ENCODE results near the gene TMX1.

Gene TMX1

GRCh38 chr14:51269634-51270033 lies 29.6 kb downstream of the TMX1 start:
- H3K27me3 ChIP-seq (ENCODE audit: control insufficient read depth, insufficient read depth, low read length): no peaks in the 10 kb centered on the region
- no peaks in the 10 kb centered on the region for H3K9me3 ChIP-seq (ENCODE audit: control insufficient read depth, insufficient read depth, low read length)
- H3K9ac ChIP-seq (ENCODE audit: low read depth, low read length): no peak overlapping the region
- H3K4me3 ChIP-seq (ENCODE audit: low read depth, low read length): no peak overlapping the region
- no peaks in the 10 kb centered on the region for H3K4me1 ChIP-seq (ENCODE audit: control insufficient read depth, insufficient read depth, low read length)
- peaks cover 4% of the 10 kb centered on the region for H3K36me3 ChIP-seq (ENCODE audit: control insufficient read depth, insufficient read depth, low read length)
- no peak overlapping the region for H3K27ac ChIP-seq (ENCODE audit: low read depth, low read length)

GRCh38 chr14:51276605-51277004 lies 36.6 kb downstream of the TMX1 start:
- Histone ChIP-seq H3K9ac (ENCODE audit: low read depth, low read length) (no peak overlapping the region), H3K4me3 (ENCODE audit: low read depth, low read length) (no peak overlapping the region), H3K27me3 (ENCODE audit: control insufficient read depth, insufficient read depth, low read length) (no peaks in the 10 kb centered on the region), H3K27ac (ENCODE audit: low read depth, low read length) (no peak overlapping the region), H3K36me3 (ENCODE audit: control insufficient read depth, insufficient read depth, low read length) (peaks cover 4% of the 10 kb centered on the region; the same call in 1 of the 2 replicates), H3K4me1 (ENCODE audit: control insufficient read depth, insufficient read depth, low read length) (peaks cover 4% of the 10 kb centered on the region; the same call in 1 of the 2 replicates), H3K9me3 (ENCODE audit: control insufficient read depth, insufficient read depth, low read length) (no peaks in the 10 kb centered on the region)

GRCh38 chr14:51277753-51278415 lies 37.8 kb downstream of the TMX1 start:
- peaks cover 4% of the 10 kb centered on the region; the same call in 1 of the 2 replicates for H3K4me1 ChIP-seq (ENCODE audit: control insufficient read depth, insufficient read depth, low read length)
- H3K27me3 ChIP-seq (ENCODE audit: control insufficient read depth, insufficient read depth, low read length): no peaks in the 10 kb centered on the region
- H3K9ac ChIP-seq (ENCODE audit: low read depth, low read length): no peak overlapping the region
- H3K27ac ChIP-seq (ENCODE audit: low read depth, low read length): no peak overlapping the region
- no peaks in the 10 kb centered on the region for H3K9me3 ChIP-seq (ENCODE audit: control insufficient read depth, insufficient read depth, low read length)
- no peak overlapping the region for H3K4me3 ChIP-seq (ENCODE audit: low read depth, low read length)
- H3K36me3 ChIP-seq (ENCODE audit: control insufficient read depth, insufficient read depth, low read length): peaks cover 4% of the 10 kb centered on the region; the same call in 1 of the 2 replicates

GRCh38 chr14:51282517-51282916 lies 42.5 kb downstream of the TMX1 start:
- Histone ChIP-seq H3K27ac (ENCODE audit: low read depth, low read length) (no peak overlapping the region), H3K4me3 (ENCODE audit: low read depth, low read length) (no peak overlapping the region)

GRCh38 chr14:51283402-51284085 lies 43.5 kb downstream of the TMX1 start:
- no peaks in the 10 kb centered on the region for H3K9me3 ChIP-seq (ENCODE audit: control insufficient read depth, insufficient read depth, low read length)
- H3K9ac ChIP-seq (ENCODE audit: low read depth, low read length): no peak overlapping the region
- no peaks in the 10 kb centered on the region for H3K27me3 ChIP-seq (ENCODE audit: control insufficient read depth, insufficient read depth, low read length)
- H3K27ac ChIP-seq (ENCODE audit: low read depth, low read length): no peak overlapping the region
- peaks cover 5% of the 10 kb centered on the region; the same call in 1 of the 2 replicates for H3K4me1 ChIP-seq (ENCODE audit: control insufficient read depth, insufficient read depth, low read length)
- H3K36me3 ChIP-seq (ENCODE audit: control insufficient read depth, insufficient read depth, low read length): no peaks in the 10 kb centered on the region; the same call in none of the 2 replicates
- no peak overlapping the region for H3K4me3 ChIP-seq (ENCODE audit: low read depth, low read length)

More at GRCh38 chr14:51282517-51282916, 42.5 kb downstream of the TMX1 start:
- Histone ChIP-seq H3K27me3 (ENCODE audit: control insufficient read depth, insufficient read depth, low read length) (no peaks in the 10 kb centered on the region), H3K4me1 (ENCODE audit: control insufficient read depth, insufficient read depth, low read length) (peaks cover 5% of the 10 kb centered on the region; the same call in 1 of the 2 replicates), H3K9ac (ENCODE audit: low read depth, low read length) (no peak overlapping the region), H3K36me3 (ENCODE audit: control insufficient read depth, insufficient read depth, low read length) (no peaks in the 10 kb centered on the region; the same call in 1 of the 2 replicates), H3K9me3 (ENCODE audit: control insufficient read depth, insufficient read depth, low read length) (no peaks in the 10 kb centered on the region)

GRCh38 chr14:51284241-51284640 lies 44.2 kb downstream of the TMX1 start:
- peaks cover 5% of the 10 kb centered on the region; the same call in 1 of the 2 replicates for H3K4me1 ChIP-seq (ENCODE audit: control insufficient read depth, insufficient read depth, low read length)
- no peak overlapping the region for H3K27ac ChIP-seq (ENCODE audit: low read depth, low read length)
- no peak overlapping the region for H3K4me3 ChIP-seq (ENCODE audit: low read depth, low read length)
- H3K9me3 ChIP-seq (ENCODE audit: control insufficient read depth, insufficient read depth, low read length): no peaks in the 10 kb centered on the region
- H3K36me3 ChIP-seq (ENCODE audit: control insufficient read depth, insufficient read depth, low read length): no peaks in the 10 kb centered on the region; the same call in none of the 2 replicates
- no peak overlapping the region for H3K9ac ChIP-seq (ENCODE audit: low read depth, low read length)
- no peaks in the 10 kb centered on the region for H3K27me3 ChIP-seq (ENCODE audit: control insufficient read depth, insufficient read depth, low read length)

- Histone ChIP-seq H3K27me3 (ENCODE audit: control insufficient read depth, insufficient read depth, low read length) (no peaks in the 10 kb centered on the region), H3K4me1 (ENCODE audit: control insufficient read depth, insufficient read depth, low read length) (peaks cover 5% of the 10 kb centered on the region; the same call in 1 of the 2 replicates), H3K27ac (ENCODE audit: low read depth, low read length) (no peak overlapping the region), H3K36me3 (ENCODE audit: control insufficient read depth, insufficient read depth, low read length) (no peaks in the 10 kb centered on the region; the same call in none of the 2 replicates), H3K9ac (ENCODE audit: low read depth, low read length) (no peak overlapping the region), H3K4me3 (ENCODE audit: low read depth, low read length) (no peak overlapping the region), H3K9me3 (ENCODE audit: control insufficient read depth, insufficient read depth, low read length) (no peaks in the 10 kb centered on the region)
Observed at GRCh38 chr14:51285120-51285519, 45.1 kb downstream of the TMX1 start.

- Histone ChIP-seq H3K4me1 (ENCODE audit: control insufficient read depth, insufficient read depth, low read length) (no peaks in the 10 kb centered on the region), H3K9me3 (ENCODE audit: control insufficient read depth, insufficient read depth, low read length) (no peaks in the 10 kb centered on the region), H3K36me3 (ENCODE audit: control insufficient read depth, insufficient read depth, low read length) (no peaks in the 10 kb centered on the region; the same call in 1 of the 2 replicates), H3K9ac (ENCODE audit: low read depth, low read length) (no peak overlapping the region), H3K27ac (ENCODE audit: low read depth, low read length) (no peak overlapping the region), H3K27me3 (ENCODE audit: control insufficient read depth, insufficient read depth, low read length) (no peaks in the 10 kb centered on the region), H3K4me3 (ENCODE audit: low read depth, low read length) (no peak overlapping the region)
Observed at GRCh38 chr14:51289169-51289568, 49.1 kb downstream of the TMX1 start.

GRCh38 chr14:51290132-51290531 lies 50.1 kb downstream of the TMX1 start:
- Histone ChIP-seq H3K4me1 (ENCODE audit: control insufficient read depth, insufficient read depth, low read length) (no peaks in the 10 kb centered on the region), H3K27me3 (ENCODE audit: control insufficient read depth, insufficient read depth, low read length) (no peaks in the 10 kb centered on the region), H3K9ac (ENCODE audit: low read depth, low read length) (no peak overlapping the region), H3K36me3 (ENCODE audit: control insufficient read depth, insufficient read depth, low read length) (no peaks in the 10 kb centered on the region; the same call in 1 of the 2 replicates), H3K9me3 (ENCODE audit: control insufficient read depth, insufficient read depth, low read length) (no peaks in the 10 kb centered on the region), H3K27ac (ENCODE audit: low read depth, low read length) (no peak overlapping the region), H3K4me3 (ENCODE audit: low read depth, low read length) (no peak overlapping the region)

GRCh38 chr14:51291016-51291415 lies 51.0 kb downstream of the TMX1 start:
- H3K27ac ChIP-seq (ENCODE audit: low read depth, low read length): no peak overlapping the region
- no peak overlapping the region for H3K4me3 ChIP-seq (ENCODE audit: low read depth, low read length)
- H3K4me1 ChIP-seq (ENCODE audit: control insufficient read depth, insufficient read depth, low read length): no peaks in the 10 kb centered on the region
- no peak overlapping the region for H3K9ac ChIP-seq (ENCODE audit: low read depth, low read length)
- H3K9me3 ChIP-seq (ENCODE audit: control insufficient read depth, insufficient read depth, low read length): no peaks in the 10 kb centered on the region
- H3K36me3 ChIP-seq (ENCODE audit: control insufficient read depth, insufficient read depth, low read length): no peaks in the 10 kb centered on the region; the same call in 1 of the 2 replicates
- H3K27me3 ChIP-seq (ENCODE audit: control insufficient read depth, insufficient read depth, low read length): no peaks in the 10 kb centered on the region
